Measurements from ENCODE around the gene BTNL9.
A peak's percentile ranks its signal among the peaks of the same experiment; 100 is the strongest.
"Not testable (repeated sequence)": the region's sequence is repeated elsewhere in the genome, so short reads cannot be mapped to it uniquely, and the experiment has no call there.

Gene BTNL9

DNA sequence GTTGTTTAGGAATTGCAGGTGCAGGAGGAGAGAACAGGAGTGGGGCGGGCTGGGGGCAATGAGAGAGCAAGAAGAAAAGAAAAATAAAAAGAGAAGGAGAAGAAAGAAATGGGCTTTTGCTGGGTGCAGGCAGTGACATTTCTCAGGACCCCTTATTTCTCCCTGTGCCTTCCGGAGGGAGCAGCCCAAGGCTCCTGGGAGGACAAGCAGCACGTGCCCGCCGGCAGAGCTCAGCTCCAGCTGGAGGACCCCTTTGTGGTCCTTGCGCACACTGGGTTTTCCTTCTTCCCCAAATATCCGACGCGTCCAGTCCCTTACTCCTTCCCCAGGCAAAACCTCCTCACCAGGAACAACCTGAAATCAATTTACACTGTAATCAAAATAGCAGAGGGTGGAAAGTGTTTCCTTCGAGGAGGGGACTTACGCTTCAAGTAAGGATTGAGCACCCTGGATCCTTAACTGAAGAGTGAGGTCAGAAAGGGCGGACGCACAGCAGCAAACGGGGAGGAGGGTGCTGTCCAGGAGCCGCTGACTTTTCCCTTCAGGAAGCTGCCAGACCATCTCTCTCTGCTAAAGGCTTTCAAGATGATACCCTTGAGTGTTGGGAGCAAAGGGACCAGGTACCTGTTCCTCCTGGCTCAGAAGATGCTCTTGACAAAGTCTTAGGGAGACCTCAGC lies 2.1 kb downstream of the BTNL9 start:
- no peak for DNase-seq (ENCODE audit: low read depth)
- H3K4me3 ChIP-seq (ENCODE audit: low read depth, low read length), result no peak overlapping the region

GRCh38 chr5:181042722-181043121 lies 2.7 kb downstream of the BTNL9 start:
- DNase-seq (ENCODE audit: low read depth), result no peak
- H3K4me3 ChIP-seq (ENCODE audit: low read depth, low read length), result no peak overlapping the region

DNA sequence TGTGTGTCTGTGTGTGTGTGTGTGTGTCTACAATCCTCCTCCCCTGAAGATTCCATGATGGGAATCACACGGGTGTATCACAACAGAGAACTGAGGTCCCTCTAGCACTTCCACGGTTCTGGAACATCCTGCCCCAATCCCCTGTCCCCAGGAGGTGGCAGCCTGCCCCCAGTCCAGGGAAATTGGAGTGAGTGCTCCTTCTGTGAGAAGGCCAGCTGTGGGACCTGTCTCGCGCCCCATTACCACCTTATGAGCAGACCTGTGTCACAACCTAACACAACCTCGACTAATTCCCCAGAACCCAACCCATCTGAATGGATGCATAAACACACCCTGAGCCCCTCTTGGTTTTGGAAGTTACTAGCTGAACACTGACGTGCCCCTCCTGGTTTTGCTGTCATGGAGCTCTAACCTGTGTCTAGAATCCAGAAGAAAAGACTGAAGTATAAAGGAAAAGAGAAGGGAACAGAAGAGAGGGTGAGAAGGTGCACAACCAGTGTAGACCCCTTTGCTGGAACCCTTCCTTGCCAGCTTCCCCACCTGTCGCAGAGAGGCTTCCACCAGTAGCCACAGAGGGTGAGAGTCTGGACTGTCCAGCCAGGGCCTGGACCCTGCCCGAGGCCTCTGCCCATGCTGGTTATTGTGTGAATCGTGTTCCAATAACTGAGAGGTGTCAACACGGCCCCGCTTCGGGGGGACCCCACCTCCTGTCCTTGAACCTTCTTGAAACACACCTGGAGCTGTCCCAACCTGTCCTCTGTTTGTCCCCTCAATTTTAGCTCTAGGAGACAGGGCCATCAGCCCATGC lies 3.4 kb downstream of the BTNL9 start:
- no peak for DNase-seq (ENCODE audit: low read depth)

GRCh38 chr5:181044093-181044599 lies 4.1 kb downstream of the BTNL9 start:
- H3K4me3 ChIP-seq (ENCODE audit: low read depth, low read length), result no peak overlapping the region

More for the DNA sequence above, 3.4 kb downstream of the BTNL9 start:
- H3K4me3 ChIP-seq (ENCODE audit: low read depth, low read length), result no peak overlapping the region

DNA sequence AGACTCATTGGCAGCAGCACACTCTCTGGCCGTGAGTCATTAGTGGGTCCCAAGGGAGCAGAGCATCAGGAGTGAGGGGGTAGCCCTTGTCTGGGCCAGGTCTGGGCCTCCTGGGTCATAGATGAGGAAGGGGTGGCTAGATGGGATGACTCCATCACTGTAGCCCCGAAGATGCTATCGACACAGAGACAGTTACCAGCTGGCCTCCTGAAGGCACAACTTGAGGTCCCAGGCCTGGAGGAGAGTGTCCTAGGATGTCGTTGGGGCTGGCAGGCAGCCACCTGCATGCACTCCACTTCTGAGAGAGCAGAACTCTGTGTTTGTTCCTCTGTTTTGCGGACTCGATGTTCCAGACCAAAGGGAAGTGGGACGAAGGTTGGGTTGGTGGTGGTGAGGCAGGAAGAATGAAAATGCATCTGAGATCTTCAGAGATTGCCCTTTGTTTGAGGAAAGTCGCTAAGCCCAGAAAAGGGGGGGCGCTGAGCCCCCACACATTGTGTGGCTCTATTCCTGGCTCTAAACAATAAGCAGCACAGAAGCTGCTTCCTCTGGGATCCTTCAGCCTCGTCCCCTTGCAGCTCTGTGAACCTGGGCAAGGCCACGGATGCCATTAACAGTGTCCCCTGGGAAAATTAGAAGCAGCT lies 4.7 kb downstream of the BTNL9 start:
- H3K4me3 ChIP-seq (ENCODE audit: low read depth, low read length), result no peak overlapping the region
- no peak for DNase-seq (ENCODE audit: low read depth)

More at GRCh38 chr5:181044093-181044599, 4.1 kb downstream of the BTNL9 start:
- no peak for DNase-seq (ENCODE audit: low read depth)

DNA sequence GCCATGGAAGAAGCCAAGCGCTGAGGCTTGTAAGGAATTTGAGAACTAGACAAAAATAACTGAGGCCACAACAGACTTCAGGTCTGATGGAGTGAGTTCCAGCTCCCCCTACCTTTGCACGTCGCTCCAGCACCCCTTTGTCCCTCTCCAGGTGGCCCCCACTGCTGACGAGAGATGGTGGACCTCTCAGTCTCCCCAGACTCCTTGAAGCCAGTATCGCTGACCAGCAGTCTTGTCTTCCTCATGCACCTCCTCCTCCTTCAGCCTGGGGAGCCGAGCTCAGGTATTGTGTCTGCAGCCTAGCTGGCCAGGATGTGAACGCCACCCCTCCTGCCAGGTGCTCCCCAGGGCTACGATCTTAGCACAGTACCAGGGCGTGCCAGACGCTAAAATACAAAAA lies 5.2 kb downstream of the BTNL9 start:
- no peak overlapping the region for H3K4me3 ChIP-seq (ENCODE audit: low read depth, low read length)
- no peak for DNase-seq (ENCODE audit: low read depth)

GRCh38 chr5:181045857-181046256 lies 5.8 kb downstream of the BTNL9 start:
- DNase-seq (ENCODE audit: low read depth); H3K4me3 ChIP-seq (ENCODE audit: low read depth, low read length): not testable (repeated sequence)

DNA sequence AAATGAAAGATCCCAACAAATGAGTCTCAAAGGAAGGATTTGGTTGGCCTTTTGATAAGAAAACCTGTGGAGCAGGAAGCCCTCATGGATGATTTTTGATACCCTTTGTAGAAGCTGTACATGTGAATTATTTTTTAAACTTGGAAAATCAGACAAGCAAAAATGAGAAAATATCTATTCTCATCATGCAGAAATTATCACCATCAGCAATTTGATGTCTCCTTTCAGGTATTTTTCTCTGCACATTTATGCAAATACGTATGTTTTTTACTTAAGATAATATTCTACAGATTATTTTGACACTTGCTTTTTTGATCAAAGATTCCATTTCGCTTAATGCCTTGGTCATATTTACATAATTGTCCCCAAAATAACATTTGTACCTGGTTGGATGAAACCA lies 7.2 kb downstream of the BTNL9 start:
- no peak for DNase-seq (ENCODE audit: low read depth)
- H3K4me3 ChIP-seq (ENCODE audit: low read depth, low read length), result no peak overlapping the region

GRCh38 chr5:181047921-181048320 lies 7.9 kb downstream of the BTNL9 start:
- no peak for DNase-seq (ENCODE audit: low read depth)
- H3K4me3 ChIP-seq (ENCODE audit: low read depth, low read length), result no peak overlapping the region

DNA sequence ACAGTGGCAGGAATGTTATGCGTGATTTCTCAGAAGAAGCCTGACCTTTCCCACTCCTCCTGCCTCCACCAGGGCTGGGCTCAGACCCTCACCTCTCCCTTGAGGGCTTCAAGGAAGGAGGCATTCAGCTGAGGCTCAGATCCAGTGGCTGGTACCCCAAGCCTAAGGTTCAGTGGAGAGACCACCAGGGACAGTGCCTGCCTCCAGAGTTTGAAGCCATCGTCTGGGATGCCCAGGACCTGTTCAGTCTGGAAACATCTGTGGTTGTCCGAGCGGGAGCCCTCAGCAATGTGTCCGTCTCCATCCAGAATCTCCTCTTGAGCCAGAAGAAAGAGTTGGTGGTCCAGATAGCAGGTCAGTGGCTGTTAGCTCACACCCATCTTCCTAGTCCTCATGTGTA lies 9.9 kb downstream of the BTNL9 start:
- no peak overlapping the region for H3K4me3 ChIP-seq (ENCODE audit: low read depth, low read length)
- DNase-seq (ENCODE audit: low read depth), result no peak

GRCh38 chr5:181051841-181052671 lies 12.0 kb downstream of the BTNL9 start:
- peak overlapping the region; percentile 48 for H3K4me3 ChIP-seq (ENCODE audit: low read depth, low read length)
- no peak for DNase-seq (ENCODE audit: low read depth)

GRCh38 chr5:181052672-181053487 lies 12.8 kb downstream of the BTNL9 start:
- H3K4me3 ChIP-seq (ENCODE audit: low read depth, low read length), result peak overlapping the region; percentile 48
- no peak for DNase-seq (ENCODE audit: low read depth)

DNA sequence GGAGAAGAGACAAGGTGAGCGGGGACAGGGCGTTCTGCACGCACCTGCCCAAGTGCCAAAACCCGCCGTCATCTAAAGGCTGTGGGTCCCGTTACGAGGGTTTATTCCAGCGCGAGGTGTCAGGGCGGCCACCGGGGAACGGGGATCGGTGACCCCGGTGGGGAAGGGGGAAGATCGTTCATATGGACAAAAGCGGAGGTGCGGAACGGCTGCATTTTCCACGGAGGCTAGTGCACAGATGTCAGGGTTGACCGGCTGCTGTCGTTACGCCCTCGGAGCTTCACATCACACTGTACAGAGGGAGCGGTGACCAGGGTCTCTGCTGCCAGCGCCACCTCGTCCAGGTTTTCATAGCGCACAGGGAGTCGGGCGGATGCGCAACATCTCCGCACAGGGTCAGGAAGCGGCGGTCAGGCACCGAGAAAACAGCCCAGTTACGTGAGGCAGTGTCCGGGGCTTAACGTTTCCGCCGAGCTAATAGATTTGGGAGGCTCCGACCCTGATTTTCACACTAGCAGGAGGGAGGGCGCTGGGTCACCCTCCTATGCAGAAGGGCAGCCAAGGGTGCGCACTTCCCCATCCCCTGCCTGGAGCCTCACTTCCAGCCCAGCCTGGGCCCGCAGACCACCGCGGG lies 13.5 kb downstream of the BTNL9 start:
- DNase-seq (ENCODE audit: low read depth), result no peak
- peak overlapping the region; percentile 48 for H3K4me3 ChIP-seq (ENCODE audit: low read depth, low read length)

GRCh38 chr5:181054138-181054537 lies 14.1 kb downstream of the BTNL9 start:
- DNase-seq (ENCODE audit: low read depth), result no peak
- no peak overlapping the region for H3K4me3 ChIP-seq (ENCODE audit: low read depth, low read length)

DNA sequence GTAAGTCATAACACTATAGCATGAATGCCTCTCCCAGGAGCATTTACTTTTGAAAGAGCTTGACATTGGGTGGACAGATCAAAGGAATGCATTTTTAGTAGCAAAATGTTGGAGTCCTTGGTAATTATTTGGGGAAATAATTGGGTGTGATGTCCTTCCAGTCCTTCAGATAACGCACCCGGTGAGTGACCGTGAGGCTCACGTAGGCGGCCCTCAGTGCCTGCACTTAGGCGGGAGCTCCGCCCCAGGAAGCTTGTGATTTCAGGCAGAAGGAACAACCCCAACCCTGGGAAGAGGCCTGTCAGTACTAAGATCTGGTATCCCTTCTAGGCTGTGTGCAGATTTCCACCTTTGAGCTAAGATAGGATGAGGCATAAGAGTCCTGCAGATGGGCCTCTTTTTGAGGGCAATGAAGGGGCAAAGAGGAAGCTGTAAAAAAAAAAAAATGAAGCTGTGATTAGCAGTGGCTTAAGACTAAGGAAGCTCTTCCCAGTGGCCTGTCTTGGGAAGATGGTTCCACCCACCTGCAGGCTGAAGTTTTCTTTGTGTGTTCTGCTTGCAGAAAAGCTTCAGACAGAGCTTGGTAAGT lies 14.9 kb downstream of the BTNL9 start:
- no peak for DNase-seq (ENCODE audit: low read depth)
- no peak overlapping the region for H3K4me3 ChIP-seq (ENCODE audit: low read depth, low read length)

DNA sequence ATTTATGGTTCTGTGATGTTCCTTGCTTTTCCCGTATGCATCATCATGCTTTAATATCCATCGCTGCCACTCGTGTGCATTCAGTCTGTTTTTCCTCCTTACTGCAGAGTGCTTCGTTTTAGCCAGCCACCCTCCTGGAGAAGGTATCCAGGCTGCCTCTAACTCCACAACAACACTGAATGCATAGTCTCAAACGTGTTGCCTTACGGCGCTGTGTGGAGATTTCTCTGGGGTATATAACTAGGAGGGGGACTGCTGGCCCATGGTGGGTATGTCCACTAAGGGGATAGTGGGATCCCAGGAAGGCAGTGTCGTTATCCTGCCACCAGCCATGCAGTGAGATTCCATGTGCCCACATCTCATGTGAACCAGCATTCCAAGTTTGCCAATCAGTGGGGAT lies 16.4 kb downstream of the BTNL9 start:
- DNase-seq (ENCODE audit: low read depth), result no peak
- no peak overlapping the region for H3K4me3 ChIP-seq (ENCODE audit: low read depth, low read length)

DNA sequence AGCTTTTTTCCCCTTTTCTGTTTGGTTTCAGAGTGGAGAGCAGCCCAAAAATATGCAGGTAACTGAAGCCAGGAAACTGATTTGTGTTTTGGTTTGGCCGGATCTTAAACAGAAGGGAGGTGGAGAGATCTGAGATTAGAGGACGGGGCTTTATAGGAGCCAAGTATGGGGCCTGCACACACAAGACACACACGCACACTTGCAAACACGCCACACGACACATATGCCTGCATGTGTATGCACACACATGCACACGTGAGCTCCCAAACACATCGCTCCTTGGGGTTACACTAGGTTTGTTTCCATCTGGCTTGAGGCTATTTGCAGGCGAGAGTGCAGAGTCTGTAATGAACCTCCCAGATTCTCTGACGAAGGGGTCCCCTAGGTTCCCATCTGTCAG lies 18.3 kb downstream of the BTNL9 start:
- no peak overlapping the region for H3K4me3 ChIP-seq (ENCODE audit: low read depth, low read length)
- no peak for DNase-seq (ENCODE audit: low read depth)

DNA sequence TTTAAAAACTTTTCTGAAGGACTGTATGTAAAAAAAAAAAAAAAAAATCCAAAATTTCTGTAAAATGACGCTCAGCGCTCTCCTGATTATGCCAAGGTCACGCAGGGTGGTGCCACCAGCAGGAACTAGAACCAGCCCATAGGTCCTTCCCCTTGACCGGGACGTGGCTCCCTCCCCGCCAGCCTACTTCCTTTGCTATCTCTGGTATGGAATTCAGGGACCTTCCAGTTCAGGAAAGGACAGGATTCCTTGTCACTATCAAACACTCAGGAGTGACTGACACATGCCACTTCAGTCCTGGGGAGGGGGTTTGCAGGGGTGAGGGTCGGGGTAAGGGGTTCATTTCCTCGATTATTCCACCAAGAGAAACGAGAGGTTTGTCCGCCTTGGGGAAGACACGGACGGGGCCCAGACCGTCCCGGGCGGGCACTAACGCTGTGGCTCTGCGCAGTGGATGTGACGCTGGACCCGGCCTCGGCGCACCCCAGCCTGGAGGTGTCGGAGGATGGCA lies 18.8 kb downstream of the BTNL9 start:
- no peak for DNase-seq (ENCODE audit: low read depth)
- no peak overlapping the region for H3K4me3 ChIP-seq (ENCODE audit: low read depth, low read length)

All from skeletal muscle cell (primary cell).